ENCODE measurements around the gene ZFHX3.

- TF ChIP-seq CTCF (IDR thresholded peaks at IDR 0.05) (no peak), POLR2A (IDR thresholded peaks at IDR 0.05) (no peak)
Observed at GRCh38 chr16:73066331-73066926, 18.5 kb upstream of the ZFHX3 start.

Data from heart left ventricle (tissue), 13 donors.